Lower lobe of right lung (tissue), 2 donors: ENCODE results near the gene PIK3CA. TPM values are rescaled to one million over a fixed set of nuclear protein-coding genes. Genes with fewer than 3 reads are reported as not detected.
"Not testable (repeated sequence)": the region's sequence is repeated elsewhere in the genome, so short reads cannot be mapped to it uniquely, and the experiment has no call there.

Source experiments
- ATAC-seq, 2 donors: fragments of 200-7000 bp; cut with Tn5 transposase; one replicate each; pipeline ENCODE4 v1.9.1; 2020 to 2022; ENCODE audit warnings: mild to moderate bottlenecking in 2 of 2, moderate library complexity in 2 of 2
- DNase-seq: peaks from one replicate; pipeline ENCODE4 v3.0.0-alpha.2; 2020
- H3K27ac ChIP-seq: fragments of 200-600 bp; one replicate; pipeline ENCODE4 v1.8.0; 2022
- H3K27me3 ChIP-seq: fragments of 200-600 bp; one replicate; pipeline ENCODE4 v1.8.0; 2022; ENCODE audit warnings: low read depth
- H3K36me3 ChIP-seq: fragments of 200-600 bp; one replicate; pipeline ENCODE4 v1.8.0; 2022; ENCODE audit warnings: mild to moderate bottlenecking
- H3K4me1 ChIP-seq: fragments of 200-600 bp; one replicate; pipeline ENCODE4 v1.8.0; 2022
- H3K4me3 ChIP-seq: fragments of 200-600 bp; one replicate; pipeline ENCODE4 v1.8.0; 2022; ENCODE audit warnings: mild to moderate bottlenecking
- H3K9me3 ChIP-seq: fragments of 200-600 bp; one replicate; pipeline ENCODE4 v1.8.0; 2022
- intact Hi-C: fragments of 100-400 bp; cut with DNase I; formaldehyde crosslinking; loops from one replicate; pipeline ENCODE4 v1.11.0; 2022
- total RNA-seq: library from RNA; stranded (reverse); fragmentation: NEBNext Ultra II Directional; extraction: Animal tissue kit (Norgen Biotek cat#: 25700); gene quantifications from one replicate; pipeline ENCODE4 v1.2.1, GENCODE V29; 2021
- TF ChIP-seq, protein P1 (sequence below): fragments of 200-600 bp; IDR thresholded peaks from one replicate; pipeline ENCODE4 v1.8.0; 2022; ENCODE audit warnings: antibody characterized with exemption, mild to moderate bottlenecking
- donor health status: DM: no; HTN: yes; CAD: no; lungs with severe emphysema.

The PIK3CA gene
- total RNA-seq, 1 donor from 2014 or later, result 33.5 TPM

DNA sequence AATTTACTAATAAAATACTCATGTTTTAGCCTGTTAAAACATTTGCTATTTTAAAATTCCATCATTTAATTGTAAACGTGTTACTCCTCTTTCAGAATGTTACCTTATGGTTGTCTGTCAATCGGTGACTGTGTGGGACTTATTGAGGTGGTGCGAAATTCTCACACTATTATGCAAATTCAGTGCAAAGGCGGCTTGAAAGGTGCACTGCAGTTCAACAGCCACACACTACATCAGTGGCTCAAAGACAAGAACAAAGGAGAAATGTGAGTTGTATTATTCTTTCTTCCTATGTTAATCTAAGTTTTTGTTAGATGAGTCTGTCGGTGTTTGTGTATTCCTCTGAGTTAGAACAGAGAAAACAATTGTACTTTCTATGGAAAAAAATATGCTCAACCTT, 81.0 kb downstream of the PIK3CA start:
- DNase-seq (no peak), ATAC-seq (no peak)
- peaks cover 57% of the 10 kb centered on the region for H3K36me3 ChIP-seq
- TF ChIP-seq, protein P1, sequence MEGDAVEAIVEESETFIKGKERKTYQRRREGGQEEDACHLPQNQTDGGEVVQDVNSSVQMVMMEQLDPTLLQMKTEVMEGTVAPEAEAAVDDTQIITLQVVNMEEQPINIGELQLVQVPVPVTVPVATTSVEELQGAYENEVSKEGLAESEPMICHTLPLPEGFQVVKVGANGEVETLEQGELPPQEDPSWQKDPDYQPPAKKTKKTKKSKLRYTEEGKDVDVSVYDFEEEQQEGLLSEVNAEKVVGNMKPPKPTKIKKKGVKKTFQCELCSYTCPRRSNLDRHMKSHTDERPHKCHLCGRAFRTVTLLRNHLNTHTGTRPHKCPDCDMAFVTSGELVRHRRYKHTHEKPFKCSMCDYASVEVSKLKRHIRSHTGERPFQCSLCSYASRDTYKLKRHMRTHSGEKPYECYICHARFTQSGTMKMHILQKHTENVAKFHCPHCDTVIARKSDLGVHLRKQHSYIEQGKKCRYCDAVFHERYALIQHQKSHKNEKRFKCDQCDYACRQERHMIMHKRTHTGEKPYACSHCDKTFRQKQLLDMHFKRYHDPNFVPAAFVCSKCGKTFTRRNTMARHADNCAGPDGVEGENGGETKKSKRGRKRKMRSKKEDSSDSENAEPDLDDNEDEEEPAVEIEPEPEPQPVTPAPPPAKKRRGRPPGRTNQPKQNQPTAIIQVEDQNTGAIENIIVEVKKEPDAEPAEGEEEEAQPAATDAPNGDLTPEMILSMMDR, result no peak
- intact Hi-C loops, result no loop called here
- H3K27ac ChIP-seq, result no peak overlapping the region
- H3K4me1 ChIP-seq, result no peaks in the 10 kb centered on the region
- H3K27me3 ChIP-seq, result no peaks in the 10 kb centered on the region
- H3K9me3 ChIP-seq, result no peaks in the 10 kb centered on the region
- H3K4me3 ChIP-seq, result no peak overlapping the region

DNA sequence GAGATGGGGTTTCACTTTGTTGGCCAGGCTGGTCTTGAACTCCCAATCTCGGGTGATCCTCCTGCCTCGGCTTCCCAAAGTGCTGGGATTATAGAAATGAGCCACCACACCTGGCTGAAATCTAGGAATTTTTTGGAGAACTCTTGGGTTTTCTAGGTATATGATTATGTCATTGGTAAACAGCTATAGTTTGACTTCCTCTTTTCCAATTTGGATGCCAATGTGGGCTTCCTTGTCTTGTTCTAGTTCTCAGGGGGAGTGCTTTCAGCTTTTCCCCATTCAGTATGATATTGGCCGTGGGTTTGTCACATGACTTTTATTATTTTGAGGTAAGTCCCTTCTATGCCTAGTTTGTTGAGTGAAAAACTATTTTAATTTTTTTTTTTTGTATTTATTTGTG, 84.9 kb downstream of the PIK3CA start:
- Histone ChIP-seq H3K9me3 (no peaks in the 10 kb centered on the region), H3K27ac (no peak overlapping the region), H3K36me3 (peaks cover 52% of the 10 kb centered on the region), H3K27me3 (no peaks in the 10 kb centered on the region), H3K4me1 (no peaks in the 10 kb centered on the region), H3K4me3 (no peak overlapping the region)
- TF ChIP-seq, protein P1, result no peak
- intact Hi-C loops, result no loop called here
- DNase-seq (no peak), ATAC-seq (no peak)

DNA sequence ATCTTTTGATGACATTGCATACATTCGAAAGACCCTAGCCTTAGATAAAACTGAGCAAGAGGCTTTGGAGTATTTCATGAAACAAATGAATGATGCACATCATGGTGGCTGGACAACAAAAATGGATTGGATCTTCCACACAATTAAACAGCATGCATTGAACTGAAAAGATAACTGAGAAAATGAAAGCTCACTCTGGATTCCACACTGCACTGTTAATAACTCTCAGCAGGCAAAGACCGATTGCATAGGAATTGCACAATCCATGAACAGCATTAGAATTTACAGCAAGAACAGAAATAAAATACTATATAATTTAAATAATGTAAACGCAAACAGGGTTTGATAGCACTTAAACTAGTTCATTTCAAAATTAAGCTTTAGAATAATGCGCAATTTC, 86.0 kb downstream of the PIK3CA start:
- no peaks in the 10 kb centered on the region for H3K9me3 ChIP-seq
- intact Hi-C loops, result no loop called here
- ATAC-seq (no peak), DNase-seq (no peak)
- H3K4me1 ChIP-seq, result no peaks in the 10 kb centered on the region
- H3K36me3 ChIP-seq, result peaks cover 49% of the 10 kb centered on the region
- H3K27ac ChIP-seq, result no peak overlapping the region
- H3K4me3 ChIP-seq, result no peak overlapping the region
- H3K27me3 ChIP-seq, result no peaks in the 10 kb centered on the region
- TF ChIP-seq, protein P1, result no peak

DNA sequence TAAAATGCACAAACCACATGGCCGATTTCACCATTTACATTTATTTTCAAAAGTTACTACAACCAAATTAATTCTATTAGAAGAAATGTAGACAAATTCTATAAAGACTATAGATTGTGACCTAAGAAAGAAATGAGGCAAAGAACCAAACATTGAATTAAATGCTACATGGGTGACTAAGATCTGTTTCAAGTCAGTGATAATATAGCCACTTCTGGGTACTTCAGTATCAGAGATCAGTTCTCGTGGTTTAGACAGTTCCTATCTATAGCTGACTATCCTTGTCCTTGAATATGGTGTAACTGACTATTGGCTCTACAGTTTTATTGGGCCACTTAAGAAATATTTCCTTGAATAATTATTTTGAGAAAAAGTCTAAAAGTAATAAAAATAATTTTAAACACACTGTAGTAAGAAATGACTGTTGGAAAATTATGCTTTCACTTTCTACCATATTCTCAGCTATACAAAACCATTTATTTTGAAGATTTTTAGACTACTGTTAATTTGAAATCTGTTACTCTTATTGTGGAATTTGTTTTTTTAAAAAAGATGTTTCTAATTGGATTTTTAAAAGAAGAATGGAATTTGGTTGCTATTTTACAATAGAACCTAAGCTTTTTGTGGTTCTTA, 88.6 kb downstream of the PIK3CA start:
- no peaks in the 10 kb centered on the region for H3K27me3 ChIP-seq
- no peaks in the 10 kb centered on the region for H3K4me1 ChIP-seq
- intact Hi-C loops, result no loop called here
- no peak for ATAC-seq
- H3K9me3 ChIP-seq, result no peaks in the 10 kb centered on the region
- DNase-seq, result no peak
- H3K27ac ChIP-seq, result no peak overlapping the region
- TF ChIP-seq, protein P1, result no peak
- peaks cover 29% of the 10 kb centered on the region for H3K36me3 ChIP-seq
- no peak overlapping the region for H3K4me3 ChIP-seq

DNA sequence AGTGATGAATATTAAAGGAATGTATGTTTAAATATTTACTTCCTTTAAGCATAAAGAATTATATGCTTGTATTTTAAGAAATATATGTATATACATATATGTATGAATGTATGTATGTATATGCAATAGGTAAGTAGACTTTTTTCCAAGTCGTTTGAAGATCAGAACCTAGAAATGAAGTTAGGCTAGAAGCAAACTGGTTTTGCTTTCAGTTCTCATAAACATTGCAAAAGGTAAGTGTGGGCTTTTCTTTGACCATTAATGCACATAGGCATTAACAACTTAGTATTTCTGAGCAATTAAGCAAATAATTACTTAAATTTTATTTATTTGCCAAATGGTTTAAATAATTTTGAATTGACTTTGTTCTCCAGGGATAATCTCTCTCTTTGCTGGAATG, 92.1 kb downstream of the PIK3CA start:
- not testable (repeated sequence) for ATAC-seq, H3K9me3 ChIP-seq

DNA sequence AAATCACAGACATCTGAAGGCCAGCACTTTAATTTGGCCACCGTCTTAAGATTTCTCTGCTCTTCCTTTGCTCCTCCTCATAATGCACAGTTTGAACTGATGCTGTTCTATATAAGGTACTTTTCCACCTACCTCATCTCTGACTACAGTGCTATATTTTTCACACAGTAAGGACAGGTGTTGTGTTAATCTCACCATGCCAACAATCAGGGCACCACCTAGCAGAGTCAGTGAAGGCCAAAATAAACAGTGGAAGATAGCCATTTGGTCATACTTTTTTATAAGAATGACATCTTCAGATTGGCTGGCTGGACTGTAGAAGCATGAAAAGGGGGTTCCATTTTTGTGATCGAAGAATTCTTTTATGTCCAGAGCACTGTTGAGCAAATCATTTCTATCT, 94.7 kb downstream of the PIK3CA start:
- ATAC-seq, H3K36me3 ChIP-seq, H3K27ac ChIP-seq, H3K9me3 ChIP-seq, H3K4me1 ChIP-seq, H3K27me3 ChIP-seq, H3K4me3 ChIP-seq, intact Hi-C loops, DNase-seq: not testable (repeated sequence)

More for the DNA sequence above, 92.1 kb downstream of the PIK3CA start:
- H3K36me3 ChIP-seq, H3K4me3 ChIP-seq, H3K27ac ChIP-seq, intact Hi-C loops, H3K27me3 ChIP-seq, DNase-seq, H3K4me1 ChIP-seq: not testable (repeated sequence)
